ENCODE measurements around the gene HSD11B2. TPM values are rescaled to one million over a fixed set of nuclear protein-coding genes. Genes with fewer than 3 reads are reported as not detected.

Gene HSD11B2
- total RNA-seq, 1 experiment from 2014 or later, result 5.3 TPM

DNA sequence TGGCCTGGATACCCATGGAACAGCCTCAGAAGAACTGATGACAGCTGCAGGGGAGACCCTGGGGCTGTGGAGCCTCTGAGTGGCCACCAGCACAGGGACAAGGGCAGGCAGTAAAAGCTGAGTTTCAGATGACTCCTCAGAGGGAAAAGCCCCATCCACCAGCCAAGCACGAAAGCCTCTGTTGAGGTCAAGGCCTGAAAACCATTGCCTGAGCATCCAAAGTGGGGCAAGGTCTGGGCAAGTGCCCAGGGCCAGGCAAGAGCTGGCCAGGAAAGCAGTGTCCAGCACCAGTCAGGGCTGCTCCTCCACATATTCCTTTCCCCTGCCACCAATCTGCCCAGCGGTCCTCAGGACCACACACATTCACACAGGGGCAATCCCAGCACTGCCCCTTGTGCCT, 33.6 kb downstream of the HSD11B2 start:
- H3K4me1 ChIP-seq (replicated peaks; ENCODE audit: insufficient read depth), result 0 out of 2 replicates have a peak, but pooled peaks cover 5% of the 10 kb centered on the region
- H3K27ac ChIP-seq, result no peak overlapping the region
- ChIA-PET CTCF (interaction anchor here (0.5 to 1.9 kb wide), 3 partner anchors 36 to 328 kb away, joined by 3 to 18 read pairs (median 13); no protein-coding TSS in a partner anchor), POLR2A (ENCODE audit: unreplicated experiment) (no interaction called here)
- no peak for DNase-seq
- H3K4me3 ChIP-seq, result no peak overlapping the region
- no peaks in the 10 kb centered on the region for H3K9me3 ChIP-seq (ENCODE audit: insufficient read depth, low read depth)
- H3K79me2 ChIP-seq (ENCODE audit: low read depth), result peaks cover 19% of the 10 kb centered on the region
- H2AFZ ChIP-seq, result no peak overlapping the region
- no peaks in the 10 kb centered on the region for H3K36me3 ChIP-seq (ENCODE audit: low read depth)
- H3K4me2 ChIP-seq, result no peak overlapping the region
- H3K9me2 ChIP-seq (ENCODE audit: insufficient read depth), result no peaks in the 10 kb centered on the region
- intact Hi-C loops (cut with micrococcal nuclease; ENCODE audit: unreplicated experiment), result loop anchor here (2.0 to 10.0 kb wide), 4 partner anchors 204 to 570 kb away; partner anchors contain the start of genes E2F4, ELMO3 and EXOC3L1
- TF ChIP-seq, protein P1, sequence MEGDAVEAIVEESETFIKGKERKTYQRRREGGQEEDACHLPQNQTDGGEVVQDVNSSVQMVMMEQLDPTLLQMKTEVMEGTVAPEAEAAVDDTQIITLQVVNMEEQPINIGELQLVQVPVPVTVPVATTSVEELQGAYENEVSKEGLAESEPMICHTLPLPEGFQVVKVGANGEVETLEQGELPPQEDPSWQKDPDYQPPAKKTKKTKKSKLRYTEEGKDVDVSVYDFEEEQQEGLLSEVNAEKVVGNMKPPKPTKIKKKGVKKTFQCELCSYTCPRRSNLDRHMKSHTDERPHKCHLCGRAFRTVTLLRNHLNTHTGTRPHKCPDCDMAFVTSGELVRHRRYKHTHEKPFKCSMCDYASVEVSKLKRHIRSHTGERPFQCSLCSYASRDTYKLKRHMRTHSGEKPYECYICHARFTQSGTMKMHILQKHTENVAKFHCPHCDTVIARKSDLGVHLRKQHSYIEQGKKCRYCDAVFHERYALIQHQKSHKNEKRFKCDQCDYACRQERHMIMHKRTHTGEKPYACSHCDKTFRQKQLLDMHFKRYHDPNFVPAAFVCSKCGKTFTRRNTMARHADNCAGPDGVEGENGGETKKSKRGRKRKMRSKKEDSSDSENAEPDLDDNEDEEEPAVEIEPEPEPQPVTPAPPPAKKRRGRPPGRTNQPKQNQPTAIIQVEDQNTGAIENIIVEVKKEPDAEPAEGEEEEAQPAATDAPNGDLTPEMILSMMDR (conservative IDR thresholded peaks at IDR 0.05), result no peak
- TF ChIP-seq EZH2 (IDR thresholded peaks at IDR 0.05; ENCODE audit: low read depth), result no peak
- no TSS peak for BruUV-seq (replicated peaks)
- peaks cover 60% of the 10 kb centered on the region for H4K20me1 ChIP-seq (ENCODE audit: insufficient read depth)
- no peaks in the 10 kb centered on the region for H3K27me3 ChIP-seq (ENCODE audit: insufficient read depth, low read depth)
- no peaks in the 10 kb centered on the region for H3F3A ChIP-seq (ENCODE audit: insufficient read depth, low read depth)

DNA sequence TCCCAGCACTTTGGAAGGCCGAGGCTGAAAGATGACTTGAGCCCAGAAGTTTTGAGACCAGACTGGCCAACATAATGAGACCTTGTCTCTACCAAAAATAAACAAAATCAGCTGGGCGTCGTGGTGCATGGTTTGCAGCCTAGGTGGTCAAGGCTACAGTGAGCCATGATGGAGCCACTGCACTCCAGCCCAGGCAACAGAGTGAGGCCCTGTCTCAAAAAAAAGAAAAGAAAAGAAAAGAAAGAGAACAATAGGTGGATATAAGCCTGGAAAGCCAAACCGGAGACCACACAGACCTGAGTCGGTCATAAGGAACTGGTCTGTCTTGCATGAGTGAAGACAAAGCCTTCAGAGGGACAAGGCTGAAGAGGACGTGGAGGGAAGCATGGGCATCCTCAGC, 35.7 kb downstream of the HSD11B2 start:
- CTCF ChIA-PET, result interaction anchor here (1.6 kb wide), 1 partner anchor 35 kb away, joined by 4 read pairs; the partner anchor contains the start of gene HSD11B2

DNA sequence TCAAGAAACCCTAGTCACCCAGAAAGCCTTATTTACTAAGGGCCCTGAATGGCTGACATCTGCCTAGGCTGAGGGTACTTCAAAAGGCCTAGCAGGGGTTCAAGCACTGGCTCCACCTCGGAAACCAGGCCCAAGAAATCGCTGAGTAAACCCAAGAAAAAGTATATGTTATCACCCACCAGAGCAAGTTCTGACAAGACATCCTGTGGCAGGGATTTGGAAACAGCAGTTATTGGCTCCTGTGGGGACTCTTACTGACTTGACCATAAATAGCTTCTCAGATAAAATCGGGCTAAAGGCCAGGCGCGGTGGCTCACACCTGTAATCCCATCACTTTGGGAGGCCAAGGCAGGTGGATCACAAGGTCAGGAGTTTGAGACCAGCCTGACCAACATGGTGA, 37.8 kb downstream of the HSD11B2 start:
- TF ChIP-seq, protein P1 (conservative IDR thresholded peaks at IDR 0.05), result no peak
- TF ChIP-seq EZH2 (IDR thresholded peaks at IDR 0.05; ENCODE audit: low read depth), result no peak
- Histone ChIP-seq H3K9me3 (ENCODE audit: insufficient read depth, low read depth) (no peaks in the 10 kb centered on the region), H3K9me2 (ENCODE audit: insufficient read depth) (no peaks in the 10 kb centered on the region), H3K4me3 (no peak overlapping the region), H3K27ac (no peak overlapping the region), H3K79me2 (ENCODE audit: low read depth) (peaks cover 24% of the 10 kb centered on the region), H3K4me2 (no peak overlapping the region), H3K36me3 (ENCODE audit: low read depth) (no peaks in the 10 kb centered on the region), H4K20me1 (ENCODE audit: insufficient read depth) (peaks cover 69% of the 10 kb centered on the region), H3F3A (ENCODE audit: insufficient read depth, low read depth) (no peaks in the 10 kb centered on the region), H3K4me1 (replicated peaks; ENCODE audit: insufficient read depth) (0 out of 2 replicates have a peak, but pooled peaks cover 5% of the 10 kb centered on the region), H2AFZ (no peak overlapping the region), H3K27me3 (ENCODE audit: insufficient read depth, low read depth) (no peaks in the 10 kb centered on the region)
- DNase-seq, result no peak
- no TSS peak for BruUV-seq (replicated peaks)
- CTCF ChIA-PET, result no interaction called here
- POLR2A ChIA-PET (ENCODE audit: unreplicated experiment), result no interaction called here
- intact Hi-C loops (cut with micrococcal nuclease; ENCODE audit: unreplicated experiment), result loop anchor here (5.0 to 10.0 kb wide), 5 partner anchors 96 to 574 kb away; partner anchors contain the start of genes E2F4, ELMO3, EXOC3L1 and PLEKHG4

More for the DNA sequence above, 35.7 kb downstream of the HSD11B2 start:
- Histone ChIP-seq H3K36me3 (ENCODE audit: low read depth) (no peaks in the 10 kb centered on the region), H4K20me1 (ENCODE audit: insufficient read depth) (peaks cover 61% of the 10 kb centered on the region), H3K4me2 (no peak overlapping the region), H2AFZ (no peak overlapping the region), H3K27ac (no peak overlapping the region), H3K79me2 (ENCODE audit: low read depth) (peaks cover 19% of the 10 kb centered on the region), H3K9me3 (ENCODE audit: insufficient read depth, low read depth) (no peaks in the 10 kb centered on the region), H3F3A (ENCODE audit: insufficient read depth, low read depth) (no peaks in the 10 kb centered on the region), H3K9me2 (ENCODE audit: insufficient read depth) (no peaks in the 10 kb centered on the region), H3K4me3 (no peak overlapping the region), H3K4me1 (replicated peaks; ENCODE audit: insufficient read depth) (0 out of 2 replicates have a peak, but pooled peaks cover 5% of the 10 kb centered on the region), H3K27me3 (ENCODE audit: insufficient read depth, low read depth) (no peaks in the 10 kb centered on the region)
- intact Hi-C loops (cut with micrococcal nuclease; ENCODE audit: unreplicated experiment), result loop anchor here (5.0 to 10.0 kb wide), 5 partner anchors 94 to 572 kb away; partner anchors contain the start of genes E2F4, ELMO3, EXOC3L1 and PLEKHG4
- POLR2A ChIA-PET (ENCODE audit: unreplicated experiment), result no interaction called here
- no TSS peak for BruUV-seq (replicated peaks)
- TF ChIP-seq, protein P1 (conservative IDR thresholded peaks at IDR 0.05), result no peak
- TF ChIP-seq EZH2 (IDR thresholded peaks at IDR 0.05; ENCODE audit: low read depth), result no peak
- DNase-seq, result no peak

Measured in PC-9 (cell line).